ENCODE results near the gene DIPK1A.

DIPK1A gene

DNA sequence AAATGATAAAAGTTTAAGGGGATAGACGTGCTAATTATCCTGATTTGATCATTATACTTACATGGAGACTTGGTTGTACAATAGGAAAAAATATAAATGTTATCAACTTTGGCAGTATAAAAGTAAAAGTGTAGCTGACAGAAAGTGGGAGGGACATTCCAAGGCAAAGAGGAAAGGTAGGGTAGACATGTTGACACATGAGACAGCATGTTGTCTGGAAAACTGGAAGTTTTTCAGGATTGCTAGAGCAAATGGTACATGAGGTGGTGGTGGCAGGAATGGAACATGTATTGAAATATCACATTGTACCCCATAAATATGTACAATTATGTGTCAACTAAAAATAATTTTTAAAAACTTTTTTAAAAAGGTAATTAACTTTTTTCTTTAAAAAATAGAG, 13.2 kb downstream of the DIPK1A start:
- TF ChIP-seq, protein P1, sequence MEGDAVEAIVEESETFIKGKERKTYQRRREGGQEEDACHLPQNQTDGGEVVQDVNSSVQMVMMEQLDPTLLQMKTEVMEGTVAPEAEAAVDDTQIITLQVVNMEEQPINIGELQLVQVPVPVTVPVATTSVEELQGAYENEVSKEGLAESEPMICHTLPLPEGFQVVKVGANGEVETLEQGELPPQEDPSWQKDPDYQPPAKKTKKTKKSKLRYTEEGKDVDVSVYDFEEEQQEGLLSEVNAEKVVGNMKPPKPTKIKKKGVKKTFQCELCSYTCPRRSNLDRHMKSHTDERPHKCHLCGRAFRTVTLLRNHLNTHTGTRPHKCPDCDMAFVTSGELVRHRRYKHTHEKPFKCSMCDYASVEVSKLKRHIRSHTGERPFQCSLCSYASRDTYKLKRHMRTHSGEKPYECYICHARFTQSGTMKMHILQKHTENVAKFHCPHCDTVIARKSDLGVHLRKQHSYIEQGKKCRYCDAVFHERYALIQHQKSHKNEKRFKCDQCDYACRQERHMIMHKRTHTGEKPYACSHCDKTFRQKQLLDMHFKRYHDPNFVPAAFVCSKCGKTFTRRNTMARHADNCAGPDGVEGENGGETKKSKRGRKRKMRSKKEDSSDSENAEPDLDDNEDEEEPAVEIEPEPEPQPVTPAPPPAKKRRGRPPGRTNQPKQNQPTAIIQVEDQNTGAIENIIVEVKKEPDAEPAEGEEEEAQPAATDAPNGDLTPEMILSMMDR (IDR thresholded peaks at IDR 0.05; ENCODE audit: low read depth, low read length), result no peak
- no peaks in the 10 kb centered on the region for H3K27me3 ChIP-seq (ENCODE audit: insufficient read depth, low read depth, severe bottlenecking)
- H3K36me3 ChIP-seq, result no peaks in the 10 kb centered on the region
- no peak overlapping the region for H3K27ac ChIP-seq
- DNase-seq, result no peak
- no peaks in the 10 kb centered on the region for H3K9me3 ChIP-seq (ENCODE audit: severe bottlenecking)
- H3K4me3 ChIP-seq (ENCODE audit: low read depth, low read length), result no peak overlapping the region

DNA sequence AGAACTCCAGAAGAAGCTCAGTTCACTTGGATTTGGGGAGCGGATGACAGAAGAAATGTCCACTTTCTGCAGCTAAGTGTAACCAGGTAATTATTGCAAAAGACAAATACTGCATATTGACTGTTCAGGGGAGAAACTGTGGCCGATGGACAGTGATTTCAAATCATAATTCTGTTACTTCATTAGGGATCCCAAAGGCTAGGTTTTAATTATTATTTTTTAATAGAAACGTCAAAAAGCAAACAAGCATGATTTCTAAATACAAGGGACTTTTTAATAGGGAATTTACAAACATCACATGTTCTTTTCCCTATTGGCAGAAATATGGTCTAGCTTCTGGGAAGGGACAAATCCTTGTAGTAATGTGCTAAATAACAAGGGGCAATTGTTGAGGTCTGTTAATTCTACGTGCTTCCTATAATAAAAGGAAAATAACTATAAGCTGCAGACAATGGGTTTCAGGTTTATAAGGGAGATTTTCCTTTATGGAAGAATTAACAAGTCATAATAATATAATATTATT, 15.5 kb downstream of the DIPK1A start:
- H3K27ac ChIP-seq, result no peak overlapping the region
- no peak for DNase-seq
- H3K9me3 ChIP-seq (ENCODE audit: severe bottlenecking), result no peaks in the 10 kb centered on the region
- no peak overlapping the region for H3K4me3 ChIP-seq (ENCODE audit: low read depth, low read length)
- no peaks in the 10 kb centered on the region for H3K27me3 ChIP-seq (ENCODE audit: insufficient read depth, low read depth, severe bottlenecking)
- TF ChIP-seq, protein P1 (IDR thresholded peaks at IDR 0.05; ENCODE audit: low read depth, low read length), result no peak
- no peaks in the 10 kb centered on the region for H3K36me3 ChIP-seq

DNA sequence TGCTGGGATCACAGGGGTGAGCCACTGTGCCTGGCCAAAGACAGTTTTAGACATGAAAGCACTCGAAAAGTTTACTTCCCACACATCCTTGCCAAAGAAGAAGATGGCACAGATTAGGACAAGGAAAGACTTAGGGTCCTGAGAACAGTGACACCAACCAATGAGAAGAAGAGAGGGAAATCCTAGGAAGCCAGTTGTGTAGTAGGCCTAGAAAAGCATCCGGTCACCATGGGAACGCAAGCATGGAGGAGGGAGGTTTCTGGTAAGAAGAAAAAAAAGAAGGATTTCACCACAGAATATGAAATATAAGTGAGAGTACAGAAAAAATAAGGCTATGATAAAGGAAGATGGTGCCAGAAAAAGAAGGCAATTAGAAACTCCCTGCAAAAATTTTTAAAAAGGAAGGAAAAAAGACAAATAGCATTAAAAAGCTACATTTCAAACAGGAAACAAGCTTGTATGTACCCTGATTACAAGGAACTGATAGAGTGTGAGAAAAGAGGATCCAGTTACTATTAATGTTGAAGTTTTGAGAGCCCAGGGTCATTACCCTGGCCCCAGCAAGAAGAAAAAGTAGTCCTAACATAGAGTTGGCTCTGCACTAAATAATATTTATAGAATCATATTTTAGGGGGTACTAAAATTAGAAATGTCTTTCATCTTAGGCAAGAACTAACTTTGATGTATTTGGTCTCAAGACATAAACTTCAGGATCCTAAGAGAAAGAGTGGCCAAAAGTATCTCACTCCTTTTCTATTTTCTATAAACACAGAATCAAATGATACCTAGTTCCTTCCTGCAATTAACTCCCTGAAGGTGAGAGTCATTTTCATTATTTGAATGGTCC, 16.1 kb downstream of the DIPK1A start:
- Histone ChIP-seq H3K36me3 (no peaks in the 10 kb centered on the region), H3K4me3 (ENCODE audit: low read depth, low read length) (no peak overlapping the region), H3K27me3 (ENCODE audit: insufficient read depth, low read depth, severe bottlenecking) (no peaks in the 10 kb centered on the region), H3K27ac (no peak overlapping the region), H3K9me3 (ENCODE audit: severe bottlenecking) (no peaks in the 10 kb centered on the region)
- TF ChIP-seq, protein P1 (IDR thresholded peaks at IDR 0.05; ENCODE audit: low read depth, low read length), result no peak
- no peak for DNase-seq

DNA sequence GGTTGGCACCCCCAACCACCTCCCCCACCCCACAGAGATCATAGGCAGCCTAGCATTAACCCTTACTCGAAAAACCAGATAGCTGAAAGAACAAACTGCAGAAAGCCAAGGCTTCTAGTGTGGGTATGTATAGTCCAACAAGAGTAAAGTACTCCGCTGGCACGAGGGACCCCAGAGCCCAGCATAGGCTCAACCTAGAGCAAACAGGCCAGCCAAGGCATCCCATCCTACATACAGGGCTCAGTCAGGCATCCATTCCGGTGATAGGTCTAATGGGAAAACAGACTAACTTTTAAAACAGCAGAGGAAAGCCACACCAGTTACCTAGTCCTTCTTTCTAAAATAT, 17.8 kb downstream of the DIPK1A start:
- no peak overlapping the region for H3K4me3 ChIP-seq (ENCODE audit: low read depth, low read length)
- H3K27ac ChIP-seq, result no peak overlapping the region
- H3K9me3 ChIP-seq (ENCODE audit: severe bottlenecking), result no peaks in the 10 kb centered on the region
- no peaks in the 10 kb centered on the region for H3K36me3 ChIP-seq
- H3K27me3 ChIP-seq (ENCODE audit: insufficient read depth, low read depth, severe bottlenecking), result no peaks in the 10 kb centered on the region
- TF ChIP-seq, protein P1 (IDR thresholded peaks at IDR 0.05; ENCODE audit: low read depth, low read length), result no peak
- DNase-seq, result no peak

DNA sequence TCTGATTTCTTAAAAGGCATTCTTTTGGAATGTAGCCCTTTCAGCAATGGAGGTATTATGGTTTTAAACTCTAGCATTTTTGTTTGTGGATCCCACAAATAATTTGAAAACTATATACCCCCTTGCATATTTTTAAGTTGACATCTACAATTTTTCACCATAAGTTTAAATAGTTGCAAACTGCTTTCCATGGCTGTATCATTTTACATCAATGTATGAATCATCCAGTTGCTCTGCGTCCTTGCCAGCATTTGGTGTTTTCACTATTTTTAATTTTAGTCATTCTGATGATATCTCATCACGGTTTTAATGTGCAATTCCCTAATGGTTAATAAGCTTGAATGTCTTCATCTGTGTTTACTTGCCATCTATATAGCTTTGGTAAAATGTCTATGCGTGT, 20.7 kb downstream of the DIPK1A start:
- TF ChIP-seq, protein P1 (IDR thresholded peaks at IDR 0.05; ENCODE audit: low read depth, low read length), result no peak
- Histone ChIP-seq H3K36me3 (no peaks in the 10 kb centered on the region), H3K27ac (no peak overlapping the region), H3K27me3 (ENCODE audit: insufficient read depth, low read depth, severe bottlenecking) (no peaks in the 10 kb centered on the region), H3K9me3 (ENCODE audit: severe bottlenecking) (no peaks in the 10 kb centered on the region), H3K4me3 (ENCODE audit: low read depth, low read length) (no peak overlapping the region)
- no peak for DNase-seq
